GM19328 (cell line): ENCODE data around the gene ETS1.
A peak's percentile ranks its signal among the peaks of the same experiment; 100 is the strongest.
"Not testable (repeated sequence)": the region's sequence is repeated elsewhere in the genome, so short reads cannot be mapped to it uniquely, and the experiment has no call there.

Source experiments
- ATAC-seq: cut with Tn5 transposase; IDR thresholded peaks from one replicate; pipeline ENCODE4 v1.9.1; 2021; ENCODE audit warnings: mild to moderate bottlenecking, moderate library complexity; ENCODE audit not compliant: unreplicated experiment

ETS1 gene

DNA sequence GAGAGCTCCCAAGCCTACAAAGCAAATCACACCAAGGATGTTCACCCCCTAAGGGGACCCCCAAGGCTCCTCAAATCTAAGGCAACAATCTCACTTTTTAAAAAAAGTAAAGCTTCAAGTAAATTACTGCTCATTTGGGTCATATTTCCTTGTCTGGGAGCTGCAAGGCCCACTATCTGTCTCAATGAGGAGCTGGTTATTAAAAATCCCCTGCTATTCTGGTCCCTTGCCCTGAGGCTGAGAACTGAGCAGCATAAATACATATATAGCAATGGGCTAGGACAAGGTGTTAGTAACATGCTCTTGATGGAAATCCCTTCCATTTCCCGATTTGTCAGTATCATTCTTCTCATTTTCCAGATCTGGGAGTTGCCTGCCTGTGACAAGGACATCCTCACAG, 119.2 kb downstream of the ETS1 start:
- ATAC-seq: no peak

DNA sequence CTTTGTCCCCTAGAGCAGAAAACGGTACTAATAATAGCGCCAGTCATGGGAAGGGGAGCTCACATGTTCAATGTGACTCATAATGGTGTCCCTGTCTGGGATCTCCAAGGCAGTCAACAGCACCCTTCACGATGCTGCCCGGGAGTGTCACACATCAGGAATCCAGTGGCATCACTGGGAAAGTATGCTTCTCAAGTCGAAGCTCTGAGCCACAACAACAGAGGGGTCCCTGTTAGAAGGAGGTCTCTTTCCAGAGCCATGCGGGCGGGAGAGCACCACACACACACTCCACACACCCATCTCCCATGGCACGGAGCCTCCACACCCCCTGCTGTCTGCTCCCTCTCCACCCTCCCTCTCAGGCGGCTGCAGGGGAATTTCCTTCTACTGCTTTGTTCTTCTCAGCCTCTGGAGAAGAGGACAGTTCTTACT, 119.7 kb downstream of the ETS1 start:
- ATAC-seq: no peak

DNA sequence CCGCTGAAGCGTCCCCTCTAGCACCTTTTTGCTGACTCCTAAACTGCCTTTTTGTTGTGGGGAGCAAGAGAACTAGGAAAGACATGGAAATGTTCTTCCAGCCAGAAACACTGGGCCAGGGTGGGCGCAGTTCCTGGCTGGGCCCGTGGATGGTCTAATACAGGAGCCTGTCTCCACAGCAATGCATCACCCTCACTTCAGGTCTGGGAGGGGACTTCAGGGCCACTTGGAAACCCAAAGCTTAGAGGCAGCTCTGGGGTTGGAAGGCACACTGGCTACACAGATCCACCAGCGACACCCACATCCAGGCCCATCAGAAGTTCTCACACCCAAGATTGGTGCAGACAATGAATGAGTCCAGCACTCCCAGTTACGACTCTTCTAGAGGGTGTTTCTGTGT, 120.3 kb downstream of the ETS1 start:
- no peak for ATAC-seq

DNA sequence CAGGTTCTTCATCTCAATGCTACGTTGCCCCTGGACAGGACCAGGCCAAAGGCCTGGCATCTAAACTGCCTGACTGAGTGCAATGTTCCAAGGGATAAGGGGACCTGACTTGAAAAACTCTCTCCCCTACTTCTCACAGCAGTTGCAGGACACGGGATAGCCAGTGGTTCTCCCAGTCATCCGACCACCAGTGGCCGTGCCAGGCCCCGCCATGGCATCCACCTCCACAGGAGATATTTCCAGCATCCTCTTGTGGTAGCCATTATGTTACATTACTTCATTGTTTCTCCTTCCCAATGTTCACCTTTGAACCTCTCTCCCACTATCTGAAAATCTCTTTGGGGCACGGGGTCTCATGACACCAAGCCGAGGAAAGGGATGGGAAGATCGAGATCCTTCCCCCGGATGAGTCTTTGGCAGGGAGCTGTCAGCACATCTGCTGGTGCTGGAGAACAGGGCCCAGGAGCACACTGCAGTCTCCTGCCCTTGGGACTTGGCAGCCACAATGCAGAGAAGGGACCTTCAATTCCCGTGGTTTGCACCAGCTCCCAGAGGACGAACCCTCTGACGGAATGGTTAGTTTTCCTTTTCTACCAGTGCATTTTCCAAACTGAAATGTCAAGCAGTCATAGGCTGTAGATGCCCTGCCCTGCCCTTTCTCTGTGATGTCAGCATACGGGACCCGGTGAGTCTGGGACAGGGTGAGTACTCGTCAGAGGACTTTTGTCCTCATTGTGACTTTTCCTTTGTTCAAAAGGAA, 121.2 kb downstream of the ETS1 start:
- no peak for ATAC-seq

DNA sequence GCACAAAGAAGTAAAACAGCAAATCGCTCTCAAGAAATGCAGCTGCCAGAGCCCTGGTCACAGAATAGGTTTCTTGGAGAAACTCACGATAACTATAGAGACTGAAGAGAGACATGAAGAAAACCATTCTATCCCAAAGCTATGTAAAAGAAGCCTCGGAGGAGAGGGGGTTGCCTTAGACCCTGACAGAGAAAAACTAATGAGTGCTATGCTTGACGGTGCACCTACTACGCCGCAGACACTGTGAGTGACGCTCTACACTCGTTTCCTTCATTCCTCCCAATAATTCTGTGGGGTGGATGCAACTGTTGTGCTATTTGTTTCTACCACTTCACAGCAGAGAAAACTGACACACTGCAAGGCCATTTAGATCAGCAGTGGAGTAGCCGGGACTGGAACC, 121.8 kb downstream of the ETS1 start:
- ATAC-seq: no peak

DNA sequence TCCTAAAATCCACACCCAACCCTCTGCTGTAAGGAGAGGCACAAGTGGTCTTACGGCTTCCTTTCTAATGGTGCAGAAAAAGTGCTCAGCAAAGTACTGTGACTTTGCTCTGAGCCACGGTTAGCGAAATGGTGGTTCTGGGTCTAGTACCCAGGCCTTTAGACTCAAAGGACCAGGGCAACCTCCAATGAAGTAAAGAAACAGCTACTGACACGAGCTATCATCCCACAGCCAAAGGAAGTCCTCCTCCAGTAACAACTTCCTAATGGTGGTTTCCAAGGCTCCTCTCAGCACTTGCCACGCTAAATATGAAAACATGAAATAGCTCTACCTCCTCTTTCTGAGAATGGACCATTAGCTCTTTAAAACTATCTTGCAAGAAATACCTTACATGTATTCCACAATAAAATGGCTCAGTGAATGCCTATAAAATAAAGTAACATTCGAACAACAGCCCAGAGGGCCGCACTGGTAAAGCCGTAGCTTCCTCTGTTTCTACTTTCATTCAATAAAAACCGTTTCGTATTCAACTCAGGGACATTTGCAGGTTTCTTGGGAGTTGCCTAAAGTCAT, 122.4 kb downstream of the ETS1 start:
- ATAC-seq: no peak

DNA sequence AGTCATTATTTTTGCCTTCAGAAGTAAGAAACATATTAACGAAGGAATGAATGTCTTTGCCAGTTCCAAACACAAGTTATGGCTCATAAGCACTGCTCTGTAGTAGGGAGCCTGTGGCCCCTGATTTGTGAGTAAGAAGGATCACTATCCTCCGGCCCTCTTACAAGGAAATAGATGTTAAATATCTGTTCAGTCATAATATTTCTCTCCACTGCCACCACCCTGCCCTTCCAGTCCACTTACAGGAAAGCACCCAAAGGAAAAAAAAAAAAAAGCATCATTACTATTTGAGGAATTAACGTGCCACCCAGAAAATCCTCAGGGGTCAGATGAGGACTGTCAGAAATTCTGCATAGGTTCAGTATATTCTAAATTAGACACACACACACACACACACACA, 123.4 kb downstream of the ETS1 start:
- ATAC-seq: no peak

DNA sequence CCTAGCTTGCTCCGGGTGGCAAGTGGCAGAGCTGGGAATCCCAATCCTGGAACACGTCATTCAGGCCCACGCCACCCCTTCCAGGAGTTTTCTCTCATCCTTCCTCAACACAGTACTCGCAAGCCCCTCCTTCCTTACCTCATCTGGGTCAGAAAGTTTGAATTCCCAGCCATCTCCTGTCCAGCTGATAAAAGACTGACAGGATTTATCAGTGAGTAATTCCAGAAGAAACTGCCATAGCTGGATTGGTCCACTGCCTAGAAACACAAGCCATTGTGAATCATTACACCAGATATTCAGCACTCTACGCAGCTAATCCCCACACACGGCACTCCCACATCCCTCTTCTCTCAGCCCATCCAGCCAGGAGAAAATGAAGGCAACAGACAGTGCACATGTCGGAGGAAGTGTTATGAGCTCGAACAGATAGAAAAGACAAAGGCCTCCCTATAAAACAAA, 124.0 kb downstream of the ETS1 start:
- ATAC-seq: no peak

DNA sequence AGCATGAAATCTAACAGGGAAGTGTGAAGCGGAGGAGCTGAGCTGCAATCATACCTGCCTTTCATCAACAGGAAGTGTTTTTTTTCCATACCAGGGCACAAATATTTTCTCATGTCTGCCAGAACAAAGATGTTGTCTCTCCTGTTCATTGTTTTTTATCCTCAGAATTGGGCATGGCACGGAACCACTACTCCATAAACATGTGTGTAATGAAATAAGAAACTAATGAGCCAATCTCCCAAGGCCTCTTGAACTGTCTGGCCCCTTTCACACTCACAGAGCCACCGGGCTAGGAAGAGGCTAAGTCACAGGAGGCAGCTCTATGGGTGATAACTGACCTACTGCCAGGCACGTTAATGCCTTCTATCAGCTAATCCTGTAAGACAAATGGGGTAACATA, 124.4 kb downstream of the ETS1 start:
- no peak for ATAC-seq

DNA sequence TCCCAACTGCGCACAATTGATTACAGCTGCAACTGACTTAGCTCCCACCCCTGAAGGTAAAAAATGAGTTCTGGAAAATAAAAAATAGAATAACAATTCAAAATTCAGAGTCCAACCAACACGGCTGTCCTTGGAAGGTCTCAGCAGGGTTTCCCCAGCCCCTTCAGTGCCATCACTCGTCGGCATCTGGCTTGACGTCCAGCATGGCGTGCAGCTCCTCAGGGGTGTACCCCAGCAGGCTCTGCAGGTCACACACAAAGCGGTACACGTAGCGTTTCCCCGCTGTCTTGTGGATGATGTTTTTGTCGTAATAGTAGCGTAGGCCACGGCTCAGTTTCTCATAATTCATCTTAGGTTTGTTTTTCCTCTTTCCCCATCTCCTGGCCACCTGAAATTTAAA, 125.2 kb downstream of the ETS1 start:
- ATAC-seq: no peak

DNA sequence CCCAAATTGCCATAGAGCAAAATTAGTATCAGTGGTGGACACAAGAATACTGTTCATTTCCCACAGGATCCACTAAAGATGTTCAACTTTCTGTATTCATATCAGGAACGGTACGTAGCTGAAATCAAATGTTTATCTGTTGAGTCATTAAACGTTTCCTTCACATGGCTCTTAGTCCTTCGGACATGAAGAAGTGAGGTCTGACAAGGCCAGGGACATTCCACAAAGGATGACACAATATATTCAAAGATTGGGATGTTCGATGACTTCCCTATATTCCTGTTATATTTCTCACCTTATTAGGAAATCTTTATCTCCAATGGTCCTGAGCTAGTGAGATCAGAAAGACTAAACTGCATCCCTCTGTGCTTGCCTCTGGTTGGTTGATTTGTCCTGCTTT, 129.0 kb downstream of the ETS1 start:
- no peak for ATAC-seq

DNA sequence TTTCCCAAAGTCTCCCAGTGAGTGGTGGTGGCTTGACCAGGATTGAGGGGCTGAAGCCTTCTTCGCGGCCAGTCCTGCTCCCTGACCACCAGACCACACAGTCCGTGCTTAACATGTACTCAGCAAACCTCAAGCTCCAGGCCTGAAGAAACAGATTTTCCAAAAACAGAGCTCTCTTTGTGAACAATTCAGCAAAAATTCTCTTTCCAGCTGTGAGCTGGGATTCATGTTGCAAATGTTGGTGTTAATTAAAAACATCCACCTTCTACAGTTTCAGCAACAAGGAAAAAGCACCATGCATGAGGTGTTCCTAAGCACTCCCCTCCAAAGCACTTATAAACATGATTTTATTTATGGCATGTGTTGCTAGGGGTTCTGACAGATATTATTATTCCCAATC, 129.5 kb downstream of the ETS1 start:
- ATAC-seq: no peak

DNA sequence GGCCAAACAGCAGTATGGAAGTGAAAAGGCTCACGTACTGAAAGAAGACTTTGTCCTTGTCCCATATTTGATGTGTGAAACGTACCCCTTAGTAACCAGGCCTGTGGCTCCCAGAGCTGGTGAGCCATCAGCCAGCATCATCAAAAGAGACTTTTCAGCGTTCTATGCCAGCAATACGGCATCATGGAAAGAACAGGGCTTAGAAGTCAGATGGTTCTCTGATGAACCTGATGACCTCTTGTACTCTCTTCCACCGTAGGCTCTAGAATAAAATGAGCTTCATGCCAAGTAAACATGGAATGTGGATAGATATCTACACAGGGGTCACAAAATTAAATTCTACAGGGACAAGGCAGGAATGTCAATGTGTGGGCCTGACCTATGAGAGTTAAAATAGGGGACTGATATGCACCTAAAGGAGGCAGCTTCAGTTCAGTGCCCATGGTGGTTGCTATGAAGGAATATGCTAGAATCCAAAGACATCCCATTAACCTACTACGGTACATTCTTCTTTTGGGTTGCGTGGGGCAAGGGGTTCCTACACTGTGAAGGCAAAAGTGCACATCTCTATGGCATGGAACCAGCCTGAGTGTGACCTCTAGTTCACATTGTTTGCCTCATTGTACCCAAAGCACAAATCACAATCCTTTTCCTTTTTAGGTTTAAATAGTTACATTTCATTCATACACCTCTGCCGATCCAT, 130.6 kb downstream of the ETS1 start:
- ATAC-seq: no peak

DNA sequence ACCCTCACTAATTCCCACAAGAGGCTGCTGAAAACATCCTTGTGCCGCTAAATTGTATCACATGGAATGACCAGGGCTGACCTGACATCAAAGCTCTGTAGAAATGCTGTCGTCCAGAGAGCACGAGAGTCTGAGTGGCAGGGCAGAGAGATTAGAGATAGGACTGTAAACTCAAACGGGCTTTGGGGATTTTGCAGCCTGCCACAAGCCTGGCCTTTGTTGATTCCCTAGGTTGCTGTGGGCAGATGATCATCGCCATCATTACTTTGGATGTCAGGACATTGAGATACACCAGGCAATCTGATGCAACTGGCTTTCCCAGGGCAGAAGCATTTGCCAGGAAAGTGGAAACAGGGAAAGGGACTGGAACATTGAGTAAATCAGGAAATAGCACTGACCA, 131.6 kb downstream of the ETS1 start:
- ATAC-seq: no peak

DNA sequence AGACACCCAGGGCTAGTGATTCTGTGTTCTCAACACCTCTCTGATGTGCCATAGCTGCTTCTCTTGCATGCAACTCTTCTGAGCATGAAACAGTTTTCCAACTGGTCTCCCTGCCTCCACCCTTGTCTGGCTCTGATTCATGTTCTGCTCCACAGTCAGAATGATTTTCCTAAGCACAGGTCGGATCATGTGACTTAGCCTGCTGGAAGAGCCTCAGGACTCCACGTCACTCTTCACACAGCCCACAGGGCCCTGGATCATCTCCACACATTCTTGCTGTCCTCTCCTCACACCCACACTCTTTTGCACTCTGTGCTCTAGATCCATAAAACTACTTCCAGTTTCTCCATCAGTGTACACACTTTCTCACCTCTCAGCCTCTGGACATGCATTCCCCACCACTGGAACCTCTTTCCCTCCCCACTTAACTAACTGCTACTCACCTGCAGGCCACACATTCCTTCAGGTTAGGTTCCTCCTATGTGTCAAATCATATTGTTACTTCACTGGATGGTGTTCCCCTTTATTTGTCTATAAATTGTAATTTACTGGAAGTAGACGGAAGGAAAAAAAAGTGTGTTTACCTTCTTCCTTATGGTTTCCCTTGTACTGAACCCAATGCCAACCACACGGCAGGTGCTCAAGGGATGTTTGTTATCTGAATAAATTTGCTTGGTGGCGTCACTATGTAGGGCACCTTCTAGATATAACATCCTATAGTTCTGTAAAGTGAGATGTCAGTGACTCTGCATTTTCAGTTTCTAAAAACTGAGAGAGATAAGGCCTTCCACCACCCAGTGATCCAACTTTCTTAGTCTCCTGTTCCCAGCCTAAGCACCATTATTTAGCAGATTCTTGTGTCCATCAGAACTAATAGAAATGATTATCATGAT, 133.7 kb downstream of the ETS1 start:
- no peak for ATAC-seq

DNA sequence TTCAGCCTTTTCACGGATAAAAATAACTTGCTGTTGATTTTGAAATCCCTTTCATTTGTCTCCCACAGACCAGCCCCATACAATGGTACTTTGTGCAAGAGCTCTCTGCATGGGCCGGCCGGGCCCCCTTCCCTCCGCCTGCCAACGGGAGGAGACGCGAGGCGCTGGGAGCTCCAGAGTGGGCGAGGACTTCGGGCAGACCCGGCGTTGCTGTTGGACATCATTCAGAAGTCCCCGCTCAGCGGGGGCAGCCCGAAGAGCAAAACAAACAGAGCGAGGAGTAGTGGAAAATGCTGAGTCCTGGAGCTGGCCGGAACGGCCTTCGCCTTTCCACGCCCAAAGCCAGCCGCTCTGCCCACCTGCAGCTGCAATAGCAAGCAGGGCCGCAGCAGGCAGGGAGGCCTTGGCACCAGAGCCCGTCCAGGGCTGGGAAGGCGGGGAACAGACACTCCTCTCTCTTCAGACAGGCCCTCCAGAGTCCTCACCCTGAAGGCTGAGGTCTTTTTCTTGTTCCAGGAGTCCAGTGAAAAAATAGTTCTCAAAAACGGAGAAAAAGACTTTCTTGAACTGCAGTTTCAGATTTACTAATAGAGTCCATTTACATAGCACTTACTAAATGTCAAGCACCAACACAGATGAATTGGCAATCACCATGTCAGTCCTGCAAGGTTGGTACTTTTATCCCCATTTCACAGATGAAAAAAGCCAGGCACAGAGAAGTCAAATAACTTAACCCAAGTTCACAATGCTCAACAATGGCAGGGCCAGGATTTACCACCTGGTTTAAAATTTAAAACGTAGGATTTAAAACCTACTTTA, 135.5 kb downstream of the ETS1 start:
- peak; percentile 47 for ATAC-seq

DNA sequence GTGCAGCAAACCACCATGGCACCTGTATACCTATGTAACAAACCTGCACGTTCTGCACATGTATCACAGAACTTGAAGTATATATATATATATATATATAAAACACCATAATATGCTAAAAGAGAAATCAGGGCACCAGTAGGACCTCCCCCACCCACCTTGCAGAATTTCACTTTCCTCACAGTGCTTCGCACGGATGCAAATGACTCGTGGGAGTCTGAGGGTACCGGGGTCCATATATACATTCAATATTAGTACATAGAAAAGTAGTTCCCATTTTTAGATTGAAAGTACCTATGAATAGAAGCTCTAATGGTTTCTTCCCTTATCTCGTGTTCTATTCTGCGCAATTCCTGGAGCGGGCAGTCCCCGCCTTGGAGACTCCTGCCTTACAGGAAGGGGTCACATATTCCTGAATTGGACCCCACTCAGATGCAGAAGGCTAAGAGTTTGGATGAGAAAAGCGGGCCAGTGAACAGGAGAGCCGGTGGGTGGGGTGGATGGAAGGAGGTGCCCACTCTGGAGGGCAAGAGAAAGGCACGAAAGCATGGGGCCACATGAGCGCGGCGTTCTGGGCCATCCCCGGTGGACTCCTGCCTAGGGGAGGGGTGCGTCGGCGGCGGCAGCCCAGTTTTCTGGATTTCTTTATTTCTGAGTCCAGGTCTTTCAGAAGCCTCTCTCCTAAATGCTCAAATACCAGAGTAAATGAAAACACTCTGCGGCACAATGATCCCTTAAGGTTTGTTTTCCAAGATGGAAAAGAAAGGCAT, 136.3 kb downstream of the ETS1 start:
- ATAC-seq: no peak

DNA sequence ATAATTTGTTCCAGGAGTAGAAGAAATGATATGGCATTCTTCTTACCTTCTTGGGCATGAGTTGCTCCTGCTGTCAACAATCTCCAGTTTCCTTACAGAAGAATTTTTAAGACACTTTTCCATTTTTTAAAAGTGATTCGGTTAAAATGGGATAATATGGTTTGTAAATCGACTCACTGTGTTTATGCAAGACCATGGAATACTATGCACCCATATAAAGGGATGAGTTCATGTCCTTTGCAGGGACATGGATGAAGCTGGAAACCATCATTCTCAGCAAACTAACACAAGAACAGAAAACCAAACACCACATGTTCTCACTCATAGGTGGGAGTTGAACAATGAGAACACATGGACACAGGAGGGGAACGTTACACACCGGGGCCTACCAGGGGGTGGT, 136.9 kb downstream of the ETS1 start:
- ATAC-seq: not testable (repeated sequence)

DNA sequence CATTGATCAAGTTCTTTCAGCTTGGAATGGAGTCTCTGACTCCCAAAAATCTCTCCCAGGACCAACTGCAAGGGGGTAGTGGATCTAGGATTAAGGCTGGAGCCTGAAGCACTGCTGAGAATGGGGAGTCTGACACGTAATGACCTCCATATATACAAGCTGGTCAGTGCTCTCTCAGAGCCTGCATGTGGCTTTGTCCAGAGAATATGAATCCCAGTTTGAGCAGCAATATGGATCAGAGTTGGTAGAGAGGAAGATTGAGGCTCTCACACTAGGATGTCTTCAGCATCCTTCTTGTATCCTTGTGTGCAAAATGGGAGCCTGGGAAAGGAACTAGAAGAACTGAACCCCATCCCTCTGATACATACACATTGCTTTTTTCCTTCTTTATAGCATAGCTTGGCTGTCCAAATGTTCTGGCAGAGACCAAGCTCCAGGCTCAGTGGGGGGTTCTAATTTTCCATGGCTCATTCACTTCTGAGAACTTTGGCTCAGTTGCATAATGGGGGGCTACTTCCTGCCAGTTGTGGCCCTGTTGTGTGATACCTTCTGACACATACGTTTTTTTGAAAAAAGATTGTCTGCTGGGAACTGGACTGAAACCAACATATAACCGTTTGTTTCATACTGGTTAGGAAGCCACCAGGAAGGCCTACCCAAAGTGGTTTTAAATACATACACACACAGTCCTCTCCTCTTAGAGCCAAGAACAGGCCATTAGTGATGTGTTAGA, 138.2 kb downstream of the ETS1 start:
- ATAC-seq: no peak
